GM12874 (cell line): ENCODE data around the gene TMEM238.
A peak's percentile ranks its signal among the peaks of the same experiment; 100 is the strongest.

Experiments
- CTCF ChIP-seq: IDR thresholded peaks from 2 replicates; pipeline ENCODE4 v1.5.1; 2011; ENCODE audit warnings: low read depth, mild to moderate bottlenecking, control low read depth, low read length, moderate library complexity; ENCODE audit not compliant: insufficient read depth

Gene TMEM238

GRCh38 chr19:55386493-55386971 is 2.4 kb upstream of the TMEM238 start:
- no peak for TF ChIP-seq CTCF

GRCh38 chr19:55385724-55386492 is 1.8 kb upstream of the TMEM238 start, which contains the start of gene RPL28:
Gene RPL28 (plus strand): TSS chr19:55385932. CDS start chr19:55386358, 426 bp downstream.
- no peak for TF ChIP-seq CTCF

GRCh38 chr19:55384920-55385723 is 1.0 kb upstream of the TMEM238 start:
- no peak for TF ChIP-seq CTCF

- 0 out of 2 replicates have a peak, but pooled peaks have one; percentile 31 for TF ChIP-seq CTCF
Observed at GRCh38 chr19:55383279-55384130, 587 bp downstream of the TMEM238 start.

GRCh38 chr19:55382522-55383054 is 1.5 kb downstream of the TMEM238 start:
- no peak for TF ChIP-seq CTCF

GRCh38 chr19:55382013-55382412 is 2.1 kb downstream of the TMEM238 start:
- no peak for TF ChIP-seq CTCF
